ENCODE measurements around the gene CFAP410.

The CFAP410 gene

GRCh38 chr21:44282370-44282769, 56.8 kb downstream of the CFAP410 start:
- DNase-seq, result no peak
- intact Hi-C loops (cut with DNase I), result no loop called here

- DNase-seq, result no peak
- intact Hi-C loops (cut with DNase I), result no loop called here
Observed at GRCh38 chr21:44281801-44282200, 57.4 kb downstream of the CFAP410 start.

- intact Hi-C loops (cut with DNase I), result no loop called here
Observed at GRCh38 chr21:44279354-44280260, 59.6 kb downstream of the CFAP410 start.

More at GRCh38 chr21:44279354-44280260, 59.6 kb downstream of the CFAP410 start:
- no peak for DNase-seq
